Stimulated activated naive B cell treated with anti-CD40 and anti-IgM and Interleukin-4, amounts not matched to agents 10 μg/mL and 1 μg/mL and 100 μg/mL, for 72 hours (primary cell): ENCODE measurements around the gene STRIT1.

ENCODE experiments used
- ATAC-seq, 2 donors: fragments of 150-1000 bp; cut with Tn5 transposase; replicated peaks; 2 replicates each; pipeline ENCODE4 v1.10.0; 2021; ENCODE audit warnings: moderate library complexity in 1 of 2
- DNase-seq: peaks from one replicate; pipeline ENCODE4 v3.0.0; 2021
- H3K27ac Mint-ChIP-seq: one replicate; pipeline ENCODE4 v1.8.0; 2022; ENCODE audit warnings: mild to moderate bottlenecking, mixed read lengths
- H3K27me3 Mint-ChIP-seq, 2 donors: one replicate each; pipeline ENCODE4 v1.8.0; 2022; ENCODE audit warnings: mixed read lengths in 2 of 2
- H3K36me3 Mint-ChIP-seq, 2 donors: one replicate each; pipeline ENCODE4 v1.8.0; 2022; ENCODE audit warnings: mixed read lengths in 2 of 2, mild to moderate bottlenecking in 1 of 2
- H3K4me1 Mint-ChIP-seq, 2 donors: one replicate each; pipeline ENCODE4 v1.8.0; 2022; ENCODE audit warnings: mixed read lengths in 2 of 2, mild to moderate bottlenecking in 1 of 2
- H3K4me3 Mint-ChIP-seq, 2 donors: one replicate each; pipeline ENCODE4 v1.8.0; 2022; ENCODE audit warnings: mild to moderate bottlenecking in 2 of 2, mixed read lengths in 2 of 2, moderate library complexity in 1 of 2
- H3K9me3 Mint-ChIP-seq, 2 donors: one replicate each; pipeline ENCODE4 v1.8.0; 2022; ENCODE audit warnings: mixed read lengths in 2 of 2, mild to moderate bottlenecking in 1 of 2

The STRIT1 gene

DNA sequence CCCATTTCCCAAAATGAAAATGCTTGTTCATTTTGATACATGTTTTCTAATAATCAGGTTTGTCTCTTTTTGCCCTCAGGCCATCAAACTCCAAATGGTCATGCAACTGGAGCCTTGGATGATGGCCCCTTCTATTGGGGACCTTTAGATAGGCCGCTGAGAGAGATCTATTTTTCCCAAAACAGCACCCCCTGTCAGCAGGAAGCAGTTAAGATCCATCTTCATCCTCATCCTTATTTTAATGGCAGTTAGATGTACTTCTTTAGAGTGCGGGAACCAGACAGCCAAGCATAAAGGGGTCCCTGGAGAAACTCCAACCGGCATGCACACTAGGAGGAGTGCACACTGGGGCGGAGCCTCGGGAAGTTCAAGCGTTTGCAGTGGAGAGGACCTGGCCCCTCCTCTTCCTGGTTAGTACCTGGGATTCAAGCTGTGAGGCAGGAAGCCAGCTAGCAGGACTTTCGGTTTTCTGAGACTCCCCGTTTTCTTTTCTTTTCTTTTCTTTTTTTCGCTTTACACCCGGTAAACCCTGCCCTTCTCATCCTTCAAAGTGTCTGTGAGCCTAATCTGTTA, 31.9 kb upstream of the STRIT1 start:
- Mint-ChIP-seq H3K36me3 (no peaks in the 10 kb centered on the region), H3K4me3 (no peak overlapping the region), H3K4me1 (no peaks in the 10 kb centered on the region), H3K27ac (no peak overlapping the region), H3K9me3 (no peaks in the 10 kb centered on the region), H3K27me3 (no peaks in the 10 kb centered on the region)
- DNase-seq (no peak), ATAC-seq (no peak)

DNA sequence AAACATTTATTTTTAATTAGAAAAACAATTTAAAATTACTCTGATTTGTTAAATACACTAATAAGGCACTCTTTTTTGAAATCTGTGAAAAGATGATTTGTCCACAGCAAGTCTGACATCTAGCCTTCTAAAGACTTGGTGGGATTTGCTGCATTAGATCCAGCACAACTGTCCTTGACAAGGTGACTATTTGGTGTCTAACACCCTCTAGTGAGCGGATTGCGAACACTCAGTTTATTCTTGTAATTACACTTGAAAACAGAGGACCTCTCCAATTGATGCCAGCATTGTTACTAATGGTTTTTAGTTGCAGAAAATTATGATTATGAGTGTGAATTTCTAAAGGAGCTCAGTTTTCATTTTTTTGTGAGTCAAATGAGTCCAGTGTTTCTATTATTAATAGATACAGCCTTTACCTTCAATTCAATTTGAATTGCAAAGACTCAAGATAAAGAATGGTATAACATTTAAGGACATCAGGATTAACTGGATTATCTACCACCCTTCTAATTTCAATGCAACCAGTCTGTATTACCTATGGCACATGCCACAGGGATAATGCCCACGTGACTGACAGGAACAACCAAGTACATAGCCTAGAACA, 29.7 kb upstream of the STRIT1 start:
- no peaks in the 10 kb centered on the region for H3K9me3 Mint-ChIP-seq
- no peaks in the 10 kb centered on the region for H3K36me3 Mint-ChIP-seq
- ATAC-seq (peak; percentile 76 to 83), DNase-seq (peak; percentile 18)
- H3K4me3 Mint-ChIP-seq, result no peak overlapping the region
- H3K4me1 Mint-ChIP-seq, result no peaks in the 10 kb centered on the region
- H3K27me3 Mint-ChIP-seq, result no peaks in the 10 kb centered on the region
- no peak overlapping the region for H3K27ac Mint-ChIP-seq

DNA sequence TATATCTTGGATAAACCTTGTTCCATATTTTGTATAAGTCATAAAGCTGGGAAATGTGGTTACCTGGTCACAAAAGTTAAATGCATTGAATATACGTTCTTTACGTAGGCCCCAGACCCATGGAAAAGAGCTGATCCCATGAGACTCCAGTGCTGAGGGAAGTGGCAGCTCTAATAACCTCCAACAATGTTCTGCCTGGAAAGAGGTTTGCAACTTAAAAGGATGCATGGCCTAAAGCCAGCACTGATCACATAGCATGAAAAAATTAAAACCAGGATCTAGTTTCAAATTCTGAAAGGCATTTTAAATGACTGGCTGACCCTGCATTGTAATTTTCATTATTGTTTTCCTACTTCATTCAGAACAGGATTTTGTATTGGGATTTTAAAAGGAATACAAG, 27.9 kb upstream of the STRIT1 start:
- ATAC-seq (no peak), DNase-seq (no peak)
- no peaks in the 10 kb centered on the region for H3K9me3 Mint-ChIP-seq
- H3K36me3 Mint-ChIP-seq, result no peaks in the 10 kb centered on the region
- no peaks in the 10 kb centered on the region for H3K4me1 Mint-ChIP-seq
- H3K27ac Mint-ChIP-seq, result no peak overlapping the region
- H3K27me3 Mint-ChIP-seq, result no peaks in the 10 kb centered on the region
- H3K4me3 Mint-ChIP-seq, result no peak overlapping the region

DNA sequence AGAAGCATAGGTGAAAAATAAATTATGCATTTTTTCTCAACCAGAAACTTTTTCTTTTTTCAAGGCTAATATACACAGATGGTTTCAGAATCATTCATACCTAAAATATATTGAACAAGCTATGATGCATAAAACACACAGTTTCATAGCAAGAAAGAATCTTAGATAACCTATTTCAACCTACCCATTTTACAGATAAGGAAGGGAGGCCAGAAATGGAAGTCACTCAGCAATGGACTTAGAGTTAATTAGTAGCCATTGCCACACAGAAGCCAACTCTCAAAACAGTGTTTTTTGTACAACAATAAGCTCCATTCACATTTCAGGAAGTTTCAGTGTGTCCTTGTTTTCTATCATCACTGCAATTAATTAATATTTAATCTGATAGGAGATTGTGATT, 27.5 kb upstream of the STRIT1 start:
- Mint-ChIP-seq H3K9me3 (no peaks in the 10 kb centered on the region), H3K36me3 (no peaks in the 10 kb centered on the region), H3K27ac (no peak overlapping the region), H3K27me3 (no peaks in the 10 kb centered on the region), H3K4me1 (no peaks in the 10 kb centered on the region), H3K4me3 (no peak overlapping the region)
- DNase-seq, result no peak
- no peak for ATAC-seq

DNA sequence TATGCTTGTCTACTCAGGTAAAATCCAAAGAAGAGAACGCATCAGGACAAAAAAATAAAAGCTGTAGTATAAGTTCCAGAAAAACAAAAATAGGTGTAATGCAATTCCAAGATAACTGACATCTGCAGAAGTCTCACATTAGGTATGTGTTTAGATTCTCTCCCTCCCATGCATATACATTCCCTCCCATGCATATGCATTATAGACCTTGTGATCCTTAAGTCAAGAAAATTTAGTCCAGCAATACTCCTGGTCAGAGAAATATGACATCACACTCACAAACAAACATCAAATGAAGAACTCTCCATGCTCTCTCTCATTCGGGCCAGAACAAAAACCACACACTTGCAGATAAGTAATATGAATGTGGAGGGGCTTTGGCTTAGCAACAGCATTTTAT, 25.3 kb upstream of the STRIT1 start:
- no peak for ATAC-seq
- no peaks in the 10 kb centered on the region for H3K27me3 Mint-ChIP-seq
- H3K9me3 Mint-ChIP-seq, result no peaks in the 10 kb centered on the region
- no peaks in the 10 kb centered on the region for H3K4me1 Mint-ChIP-seq
- DNase-seq, result no peak
- no peak overlapping the region for H3K4me3 Mint-ChIP-seq
- H3K27ac Mint-ChIP-seq, result no peak overlapping the region
- no peaks in the 10 kb centered on the region for H3K36me3 Mint-ChIP-seq

DNA sequence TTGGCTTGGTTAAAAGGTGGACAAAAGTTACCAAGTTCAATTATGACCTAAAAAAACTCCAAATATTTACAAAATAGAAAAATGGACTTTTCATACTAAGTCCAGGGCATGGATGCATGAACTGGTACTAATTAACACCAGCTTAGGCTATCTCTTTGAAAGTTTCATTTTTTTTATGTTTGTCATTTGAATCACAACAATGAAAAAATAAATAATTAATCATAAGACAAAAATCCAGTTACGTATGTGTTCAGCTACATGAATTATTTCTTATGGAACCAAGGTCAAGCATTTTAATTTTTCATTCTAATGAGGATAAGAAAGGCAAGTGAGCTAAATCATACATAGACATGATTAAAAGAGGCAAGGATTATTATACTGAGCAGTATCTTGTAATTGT, 23.7 kb upstream of the STRIT1 start:
- H3K36me3 Mint-ChIP-seq, result no peaks in the 10 kb centered on the region
- H3K27me3 Mint-ChIP-seq, result no peaks in the 10 kb centered on the region
- no peaks in the 10 kb centered on the region for H3K4me1 Mint-ChIP-seq
- ATAC-seq, result no peak
- no peak for DNase-seq
- H3K27ac Mint-ChIP-seq, result no peak overlapping the region
- H3K4me3 Mint-ChIP-seq, result no peak overlapping the region
- no peaks in the 10 kb centered on the region for H3K9me3 Mint-ChIP-seq

DNA sequence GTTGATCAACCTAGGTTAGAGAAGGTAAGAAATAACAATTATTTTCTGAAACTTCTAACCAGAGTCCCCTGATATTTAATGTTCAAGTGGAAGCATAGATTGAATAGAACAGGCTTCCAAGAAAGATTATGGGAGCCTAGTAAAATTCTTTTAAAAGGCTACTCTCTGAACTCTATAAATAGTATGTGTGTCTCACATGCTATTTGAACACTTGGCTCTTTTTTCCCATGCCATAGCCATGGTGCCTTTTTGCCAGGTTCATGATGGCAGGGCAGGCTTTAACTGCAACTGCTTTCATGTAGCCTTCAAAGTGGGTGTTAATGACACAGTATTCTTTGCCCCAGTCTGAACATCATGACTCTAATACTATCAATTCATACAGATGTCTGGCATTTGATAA, 22.9 kb upstream of the STRIT1 start:
- no peak overlapping the region for H3K27ac Mint-ChIP-seq
- no peaks in the 10 kb centered on the region for H3K36me3 Mint-ChIP-seq
- DNase-seq (no peak), ATAC-seq (no peak)
- no peaks in the 10 kb centered on the region for H3K4me1 Mint-ChIP-seq
- H3K27me3 Mint-ChIP-seq, result no peaks in the 10 kb centered on the region
- H3K4me3 Mint-ChIP-seq, result no peak overlapping the region
- H3K9me3 Mint-ChIP-seq, result no peaks in the 10 kb centered on the region

DNA sequence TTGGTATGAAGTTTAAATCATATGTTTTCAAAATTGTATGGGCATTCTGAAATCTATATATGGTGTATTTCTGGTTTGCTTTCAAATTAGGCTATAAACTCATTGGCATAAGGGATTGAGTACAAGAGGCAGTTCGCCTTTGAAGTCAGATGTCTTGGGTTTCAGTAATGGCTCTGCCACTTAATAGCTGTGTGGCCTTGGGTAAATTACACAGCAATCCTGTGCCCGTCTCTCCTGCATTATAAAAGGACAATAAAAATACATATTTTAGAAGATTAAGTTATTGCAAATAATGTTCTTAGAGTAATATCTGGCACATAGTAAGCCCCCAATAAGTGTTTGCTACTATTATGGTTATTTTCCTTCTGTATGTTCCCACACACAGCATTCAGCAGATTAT, 20.4 kb upstream of the STRIT1 start:
- H3K27me3 Mint-ChIP-seq, result no peaks in the 10 kb centered on the region
- no peaks in the 10 kb centered on the region for H3K4me1 Mint-ChIP-seq
- ATAC-seq, result no peak
- H3K27ac Mint-ChIP-seq, result no peak overlapping the region
- no peak for DNase-seq
- no peaks in the 10 kb centered on the region for H3K9me3 Mint-ChIP-seq
- no peaks in the 10 kb centered on the region for H3K36me3 Mint-ChIP-seq
- no peak overlapping the region for H3K4me3 Mint-ChIP-seq

DNA sequence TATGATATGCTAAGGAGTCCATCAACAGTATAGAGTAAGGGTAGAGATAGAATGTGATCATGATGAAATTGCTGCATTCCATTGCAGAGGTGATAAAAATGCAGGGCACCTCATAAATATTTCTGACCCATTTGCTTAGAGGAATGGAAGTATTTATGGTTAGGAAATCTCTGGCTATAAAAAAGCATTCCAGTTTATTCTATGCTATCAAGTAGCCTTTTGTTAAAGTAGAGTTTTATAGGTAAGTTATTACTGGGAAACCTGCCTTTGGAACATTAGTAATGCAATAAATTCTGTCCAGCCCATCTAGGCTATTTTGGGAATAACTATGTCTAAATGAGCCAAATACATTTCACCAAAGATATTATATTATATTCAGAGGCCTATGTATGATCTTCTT, 19.8 kb upstream of the STRIT1 start:
- H3K27ac Mint-ChIP-seq, result no peak overlapping the region
- no peaks in the 10 kb centered on the region for H3K36me3 Mint-ChIP-seq
- H3K4me1 Mint-ChIP-seq, result no peaks in the 10 kb centered on the region
- no peaks in the 10 kb centered on the region for H3K27me3 Mint-ChIP-seq
- H3K9me3 Mint-ChIP-seq, result no peaks in the 10 kb centered on the region
- no peak overlapping the region for H3K4me3 Mint-ChIP-seq
- ATAC-seq (no peak), DNase-seq (no peak)

DNA sequence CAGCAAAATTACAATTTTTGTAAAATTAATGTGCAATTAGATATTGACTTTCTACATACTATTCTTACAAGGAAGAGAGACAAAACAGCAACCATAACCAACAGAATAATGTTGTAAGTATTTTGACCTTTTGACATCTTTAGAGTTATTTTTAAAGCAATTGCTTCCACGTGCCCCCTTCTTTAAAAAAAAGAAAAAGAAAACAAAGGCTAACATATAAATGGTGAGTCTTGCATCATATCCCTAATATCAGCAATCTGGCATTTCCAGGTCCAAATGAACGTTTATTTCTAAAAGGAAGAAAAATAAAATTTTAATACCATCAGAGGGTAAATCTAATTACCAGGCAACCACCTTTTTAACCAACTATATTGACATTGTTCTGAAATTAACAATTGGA, 19.3 kb upstream of the STRIT1 start:
- Mint-ChIP-seq H3K4me1 (no peaks in the 10 kb centered on the region), H3K36me3 (no peaks in the 10 kb centered on the region), H3K27ac (no peak overlapping the region), H3K4me3 (no peak overlapping the region), H3K9me3 (no peaks in the 10 kb centered on the region), H3K27me3 (no peaks in the 10 kb centered on the region)
- ATAC-seq (no peak), DNase-seq (no peak)

DNA sequence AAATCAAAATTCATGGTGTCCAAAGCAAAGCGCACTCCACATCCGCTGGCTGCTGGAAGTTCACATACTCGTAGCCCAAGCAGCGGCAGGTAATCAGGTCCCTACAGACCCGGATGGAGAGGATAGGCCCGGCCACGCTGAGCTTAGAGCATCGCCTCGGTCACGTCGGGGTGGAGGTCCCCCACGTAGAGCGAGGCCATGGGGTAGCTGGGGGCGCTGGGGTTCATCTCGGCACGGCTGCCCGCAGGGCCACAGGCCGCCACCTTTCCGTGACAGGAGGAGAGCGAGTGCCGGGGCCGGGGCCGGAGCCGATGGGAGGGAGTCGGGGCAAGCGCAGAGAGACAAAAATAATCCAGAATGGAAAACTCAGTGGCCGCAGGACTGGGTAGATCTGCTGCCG, 16.1 kb upstream of the STRIT1 start:
- Mint-ChIP-seq H3K27me3 (no peaks in the 10 kb centered on the region), H3K36me3 (no peaks in the 10 kb centered on the region), H3K9me3 (peaks cover 0 to under 1% of the 10 kb centered on the region in 2 donors), H3K27ac (no peak overlapping the region), H3K4me1 (no peaks in the 10 kb centered on the region), H3K4me3 (peak overlapping the region in 1 of 2 donors; percentile 23)
- DNase-seq, result no peak
- ATAC-seq, result no peak

DNA sequence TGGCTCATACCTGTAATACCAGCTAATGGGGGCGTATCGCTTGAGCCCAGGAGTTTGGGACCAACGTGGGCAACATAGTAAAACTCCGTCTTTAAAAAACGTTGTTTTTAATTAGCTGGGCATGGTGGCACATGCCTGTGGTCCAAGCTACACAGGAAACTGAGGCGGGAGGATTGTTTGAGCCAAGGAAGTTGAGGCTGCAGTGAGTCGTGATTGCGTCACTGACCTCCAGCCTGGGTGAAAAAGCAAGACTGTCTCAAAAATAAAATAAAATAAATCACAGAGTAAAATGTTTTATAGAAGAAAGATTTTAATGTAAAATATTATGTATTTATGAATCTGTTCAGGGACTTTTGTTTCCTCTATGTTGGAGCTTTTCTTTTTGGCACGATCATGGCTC, 15.3 kb upstream of the STRIT1 start:
- ATAC-seq, result no peak
- peaks cover 0 to 3% of the 10 kb centered on the region in 2 donors for H3K9me3 Mint-ChIP-seq
- no peak overlapping the region for H3K27ac Mint-ChIP-seq
- no peak for DNase-seq
- no peak overlapping the region for H3K4me3 Mint-ChIP-seq
- H3K36me3 Mint-ChIP-seq, result no peaks in the 10 kb centered on the region
- H3K27me3 Mint-ChIP-seq, result no peaks in the 10 kb centered on the region
- peaks cover 2 to 3% of the 10 kb centered on the region in 2 donors for H3K4me1 Mint-ChIP-seq

DNA sequence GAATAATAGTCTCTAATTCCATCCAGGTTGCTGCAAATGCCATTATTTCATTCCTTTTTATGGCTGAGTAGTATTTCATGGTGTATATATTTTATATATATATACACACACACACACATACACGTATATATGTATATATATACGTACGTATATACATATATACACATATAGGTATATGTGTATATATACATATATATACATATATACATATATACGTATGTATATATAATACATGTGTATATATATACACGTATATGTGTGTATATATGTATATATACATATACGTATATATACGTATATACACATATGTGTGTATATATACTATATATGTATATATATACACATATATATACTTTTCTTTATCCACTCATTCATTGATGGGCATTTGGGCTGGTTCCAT, 13.7 kb upstream of the STRIT1 start:
- ATAC-seq (no peak), DNase-seq (no peak)
- Mint-ChIP-seq H3K27me3 (no peaks in the 10 kb centered on the region), H3K27ac (no peak overlapping the region), H3K36me3 (no peaks in the 10 kb centered on the region), H3K4me1 (peaks cover 3 to 9% of the 10 kb centered on the region in 2 donors), H3K4me3 (no peak overlapping the region), H3K9me3 (peaks cover 0 to 3% of the 10 kb centered on the region in 2 donors)

DNA sequence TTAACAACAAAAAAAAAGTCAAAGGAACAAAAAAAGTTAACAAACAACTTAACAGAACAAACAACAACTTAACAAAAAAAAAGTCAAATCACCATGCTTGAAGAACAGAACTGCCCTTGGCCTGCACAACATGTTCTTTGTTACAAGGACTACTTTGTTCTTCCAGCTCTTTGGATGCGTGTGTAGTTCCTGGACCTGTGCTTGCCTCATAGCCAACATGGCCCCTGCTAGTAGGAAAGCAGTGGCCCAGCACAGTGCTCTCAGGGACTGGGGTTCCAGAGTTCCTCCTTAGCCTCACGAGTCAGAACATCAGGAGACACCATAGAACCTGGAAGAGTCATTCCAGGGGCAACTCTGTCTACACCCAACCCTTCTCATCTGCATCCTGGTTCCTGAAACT, 10.9 kb upstream of the STRIT1 start:
- Mint-ChIP-seq H3K9me3 (peaks cover 3 to 8% of the 10 kb centered on the region in 2 donors), H3K27me3 (no peaks in the 10 kb centered on the region), H3K36me3 (no peaks in the 10 kb centered on the region), H3K4me3 (no peak overlapping the region), H3K4me1 (peaks cover 3 to 15% of the 10 kb centered on the region in 2 donors), H3K27ac (no peak overlapping the region)
- DNase-seq (no peak), ATAC-seq (no peak)

DNA sequence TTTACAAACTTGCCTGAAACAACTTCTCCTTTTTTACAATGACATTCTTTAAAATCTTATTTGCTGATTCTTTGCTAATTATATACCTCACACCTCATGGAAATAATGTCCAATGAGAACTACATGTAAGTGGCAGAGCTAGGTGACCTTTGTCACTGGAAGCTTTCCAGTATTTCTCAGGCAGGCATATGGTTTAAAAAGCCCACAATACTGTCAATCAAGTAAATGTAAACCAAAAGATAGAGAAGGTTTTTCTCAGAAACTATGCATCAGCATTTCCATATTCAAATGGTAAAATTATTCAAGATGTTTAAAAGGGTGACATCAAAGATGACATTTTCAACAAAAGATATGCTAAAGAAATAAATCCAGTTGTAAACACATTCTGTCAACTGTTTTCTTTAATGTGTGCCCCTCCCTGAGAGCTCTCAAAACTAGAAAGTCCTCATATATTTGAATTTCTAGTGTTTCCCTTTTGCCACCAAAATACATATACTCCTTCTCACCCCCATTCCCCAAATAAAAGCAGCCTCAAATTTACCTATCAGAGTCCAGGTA, 10.1 kb upstream of the STRIT1 start:
- peaks cover 3 to 15% of the 10 kb centered on the region in 2 donors for H3K4me1 Mint-ChIP-seq
- peaks cover 6 to 8% of the 10 kb centered on the region in 2 donors for H3K9me3 Mint-ChIP-seq
- ATAC-seq, result peak; percentile 23 to 50
- H3K27me3 Mint-ChIP-seq, result no peaks in the 10 kb centered on the region
- no peaks in the 10 kb centered on the region for H3K36me3 Mint-ChIP-seq
- H3K4me3 Mint-ChIP-seq, result no peak overlapping the region
- no peak for DNase-seq
- H3K27ac Mint-ChIP-seq, result no peak overlapping the region
